Kidney (tissue), 14 donors: ENCODE data around the gene NEDD4. TPM values are rescaled to one million over a fixed set of nuclear protein-coding genes. Genes with fewer than 3 reads are reported as not detected.

ENCODE experiments used
- DNase-seq, 5 donors: peaks; one replicate each; pipeline ENCODE4 v3.0.0-alpha.2; 2013 to 2020
- FAIRE-seq: peaks from 2 replicates; lab custom pipeline; 2012; peaks lifted over from hg19 to GRCh38; lab: Jason Lieb, UNC
- H3K27ac ChIP-seq, 2 donors: one replicate each; pipeline ENCODE4 v1.7.0; 2013; ENCODE audit warnings: low read depth in 2 of 2, low read length in 2 of 2, inconsistent platforms in 1 of 2
- H3K27me3 ChIP-seq: one replicate; pipeline ENCODE4 v1.7.1; 2013; ENCODE audit warnings: low read length, inconsistent platforms; ENCODE audit not compliant: control insufficient read depth, insufficient read depth
- H3K36me3 ChIP-seq, 3 donors: one replicate each; pipeline versions ENCODE4 v1.7.0 to v1.7.1; 2013; ENCODE audit warnings: low read length in 3 of 3, control low read depth in 1 of 3, inconsistent platforms in 1 of 3; ENCODE audit not compliant: insufficient read depth in 3 of 3, control insufficient read depth in 2 of 3
- H3K4me1 ChIP-seq, 3 donors: one replicate each; pipeline versions ENCODE4 v1.7.0 to v1.7.1; 2013; ENCODE audit warnings: low read length in 3 of 3, inconsistent platforms in 1 of 3, low read depth in 1 of 3; ENCODE audit not compliant: control insufficient read depth in 2 of 3, insufficient read depth in 2 of 3
- H3K4me3 ChIP-seq, 3 donors: one replicate each; pipeline versions ENCODE4 v1.7.0 to v1.8.1; 2013; ENCODE audit warnings: low read length in 3 of 3, control low read depth in 1 of 3, inconsistent platforms in 1 of 3
- H3K9ac ChIP-seq, 3 donors: one replicate each; pipeline versions ENCODE4 v1.7.0 to v1.7.1; 2013; ENCODE audit warnings: low read length in 3 of 3, control low read depth in 1 of 3, inconsistent platforms in 1 of 3
- H3K9me3 ChIP-seq, 3 donors: one replicate each; pipeline versions ENCODE4 v1.7.0 to v1.7.1; 2013; ENCODE audit warnings: low read length in 3 of 3, control low read depth in 1 of 3, inconsistent platforms in 1 of 3; ENCODE audit not compliant: control insufficient read depth in 2 of 3, insufficient read depth in 1 of 3
- CTCF ChIP-seq: IDR thresholded peaks from 3 replicates; pipeline ENCODE4 v1.5.1; 2012; ENCODE audit warnings: mild to moderate bottlenecking, moderate library complexity, borderline replicate concordance; ENCODE audit not compliant: insufficient read depth; ENCODE audit errors: extremely low read depth
- intact Hi-C: fragments of 100-400 bp; cut with DNase I; formaldehyde crosslinking; loops from one replicate; pipeline ENCODE4 v1.11.1; 2022
- polyA plus RNA-seq: library from polyadenylated mRNA; stranded (reverse); fragments of 350-450 nt; fragmentation: Illumina TruSeq; extraction: RNeasy Lipid Tissue Mini Kit (QIAGEN cat#74804); gene quantifications from one replicate; pipeline ENCODE4 v1.2.3, GENCODE V29; 2014; ENCODE audit warnings: low read depth, low replicate concordance; ENCODE audit not compliant: insufficient read depth
- total RNA-seq: library from RNA; stranded (reverse); fragmentation: NEBNext Ultra II Directional; extraction: Animal tissue kit (Norgen Biotek cat#: 25700); gene quantifications from one replicate; pipeline ENCODE4 v1.2.1, GENCODE V29; 2021
- donor health status: control.
- donor health status: control.
- donor health status: control.
- donor health status: control.
- donor health status: control.
- donor health status: DM: yes; HTN: yes; CAD: no.
- donor health status: Normal renal cell carcinoma (clear cell type).

NEDD4 gene
- total and polyA plus RNA-seq, 2 donors from 2014 or later: 3.3 to 22.3 TPM

GRCh38 chr15:55907797-55908196 is 85.6 kb downstream of the NEDD4 start:
- H3K36me3 ChIP-seq: no peaks in the 10 kb centered on the region
- no peak for DNase-seq
- no peaks in the 10 kb centered on the region for H3K4me1 ChIP-seq
- no peak for TF ChIP-seq CTCF
- intact Hi-C loops: no loop called here
- H3K9me3 ChIP-seq: no peaks in the 10 kb centered on the region
- no peak overlapping the region for H3K4me3 ChIP-seq
- H3K9ac ChIP-seq: no peak overlapping the region
- H3K27me3 ChIP-seq: no peaks in the 10 kb centered on the region
- H3K27ac ChIP-seq: no peak overlapping the region
- no peak for FAIRE-seq

- intact Hi-C loops: no loop called here
- no peak overlapping the region for H3K9ac ChIP-seq
- FAIRE-seq (no peak), DNase-seq (no peak)
- H3K27me3 ChIP-seq: no peaks in the 10 kb centered on the region
- no peak overlapping the region for H3K4me3 ChIP-seq
- no peaks in the 10 kb centered on the region for H3K4me1 ChIP-seq
- no peak overlapping the region for H3K27ac ChIP-seq
- H3K36me3 ChIP-seq: no peaks in the 10 kb centered on the region
- no peaks in the 10 kb centered on the region for H3K9me3 ChIP-seq
- no peak for TF ChIP-seq CTCF
These were observed 90.4 kb downstream of the NEDD4 start for GRCh38 chr15:55902981-55903380.

GRCh38 chr15:55900019-55900418 is 93.4 kb downstream of the NEDD4 start:
- no peak for TF ChIP-seq CTCF
- Histone ChIP-seq H3K4me3 (no peak overlapping the region), H3K27ac (no peak overlapping the region), H3K4me1 (peaks cover 0 to 4% (median 0%) of the 10 kb centered on the region in 3 donors), H3K9me3 (no peaks in the 10 kb centered on the region), H3K9ac (no peak overlapping the region), H3K36me3 (no peaks in the 10 kb centered on the region), H3K27me3 (no peaks in the 10 kb centered on the region)
- DNase-seq (no peak), FAIRE-seq (no peak)
- intact Hi-C loops: no loop called here

GRCh38 chr15:55899537-55899936 is 93.9 kb downstream of the NEDD4 start:
- Histone ChIP-seq H3K36me3 (no peaks in the 10 kb centered on the region), H3K9me3 (no peaks in the 10 kb centered on the region), H3K27ac (no peak overlapping the region), H3K4me1 (peaks cover 0 to 4% (median 0%) of the 10 kb centered on the region in 3 donors), H3K27me3 (no peaks in the 10 kb centered on the region), H3K9ac (no peak overlapping the region), H3K4me3 (no peak overlapping the region)
- FAIRE-seq (no peak), DNase-seq (no peak)
- TF ChIP-seq CTCF: no peak
- intact Hi-C loops: no loop called here
